Endometrium (tissue), 2 donors: ENCODE results near the gene RASL12.

Source experiments
- FAIRE-seq: peaks from 2 replicates; lab custom pipeline; 2012; peaks lifted over from hg19 to GRCh38; lab: Jason Lieb, UNC
- donor health status: control.
- donor health status: control.

The RASL12 gene

DNA sequence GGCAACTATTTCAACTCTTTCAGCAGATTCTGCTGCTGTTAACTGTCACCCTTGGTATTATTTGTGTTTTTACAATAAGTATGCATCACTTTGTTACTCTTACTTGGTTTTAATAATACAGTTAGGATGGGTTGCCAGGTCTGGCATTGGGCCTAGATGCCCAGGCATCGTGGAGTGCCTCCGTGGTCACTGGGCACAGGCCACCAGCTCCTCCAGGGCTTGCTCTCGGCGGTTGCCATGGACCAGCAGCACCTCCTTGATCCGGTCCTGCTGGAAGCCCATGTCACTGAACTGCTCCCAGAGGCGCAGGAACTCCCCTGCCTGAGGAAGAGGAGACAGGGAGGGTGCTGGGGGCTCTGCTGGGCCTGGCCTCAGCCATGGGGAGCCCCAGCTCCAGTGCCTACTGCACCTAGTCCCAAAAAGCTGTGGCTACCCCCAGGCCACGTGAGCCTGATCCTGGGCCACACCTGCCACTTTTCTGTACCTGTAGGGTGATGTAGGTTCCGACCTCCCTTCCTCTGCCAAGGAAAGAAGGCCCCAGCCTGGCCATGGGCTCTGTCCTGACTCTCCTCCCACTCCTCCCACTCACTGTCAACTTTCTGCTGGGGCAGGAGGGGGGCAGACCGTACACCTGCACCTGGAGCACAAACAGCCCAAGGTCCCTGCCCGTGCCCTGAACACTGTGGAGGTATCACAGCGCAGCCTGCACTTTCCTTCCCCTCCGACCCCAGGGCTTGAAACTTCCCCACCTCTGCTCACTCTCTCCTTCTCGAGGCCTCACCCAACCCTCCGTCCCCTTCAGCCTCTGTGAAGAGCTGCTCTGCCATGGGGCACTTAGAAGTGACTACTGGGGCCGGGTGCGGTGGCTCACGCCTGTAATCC is 25.4 kb upstream of the RASL12 start:
- no peak for FAIRE-seq

DNA sequence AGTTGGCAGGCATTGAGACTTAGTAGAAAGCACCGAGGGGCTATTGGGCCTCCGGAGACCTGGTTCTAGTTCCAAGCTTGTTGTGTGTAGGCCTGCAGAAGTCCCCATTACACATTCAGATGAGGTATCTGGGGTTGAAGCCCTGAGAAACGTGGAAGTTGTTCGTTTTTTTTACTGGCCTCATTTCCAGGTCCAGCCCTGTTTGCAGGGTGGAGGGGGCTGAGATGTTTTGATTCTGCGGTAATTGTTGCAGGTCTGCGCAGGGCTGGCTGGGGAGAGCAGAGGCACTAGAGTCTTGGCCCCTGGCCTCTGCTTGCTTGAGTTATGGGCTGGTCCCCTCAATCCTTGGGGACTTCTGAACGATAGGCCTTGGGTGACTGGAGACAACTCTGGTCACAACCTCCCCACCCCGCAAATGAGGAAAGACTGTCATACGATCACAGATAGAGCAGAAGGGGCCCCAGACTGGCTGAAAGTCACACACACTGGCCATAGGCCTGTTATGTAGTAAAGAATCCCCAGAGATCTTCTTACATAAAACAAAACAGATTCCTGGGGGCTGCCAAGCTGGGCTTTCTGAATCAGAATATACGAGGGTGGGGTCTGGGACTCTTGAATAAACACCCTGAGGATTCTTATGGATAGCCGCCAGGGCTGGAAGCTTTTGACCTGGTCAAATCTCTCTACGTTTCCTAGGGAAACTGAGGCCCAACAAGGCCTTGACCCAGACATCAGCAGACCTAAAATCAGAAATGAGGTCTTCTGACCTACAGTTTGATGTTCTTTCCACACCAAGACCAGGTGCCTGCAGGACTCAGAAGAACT is 24.4 kb upstream of the RASL12 start:
- no peak for FAIRE-seq

DNA sequence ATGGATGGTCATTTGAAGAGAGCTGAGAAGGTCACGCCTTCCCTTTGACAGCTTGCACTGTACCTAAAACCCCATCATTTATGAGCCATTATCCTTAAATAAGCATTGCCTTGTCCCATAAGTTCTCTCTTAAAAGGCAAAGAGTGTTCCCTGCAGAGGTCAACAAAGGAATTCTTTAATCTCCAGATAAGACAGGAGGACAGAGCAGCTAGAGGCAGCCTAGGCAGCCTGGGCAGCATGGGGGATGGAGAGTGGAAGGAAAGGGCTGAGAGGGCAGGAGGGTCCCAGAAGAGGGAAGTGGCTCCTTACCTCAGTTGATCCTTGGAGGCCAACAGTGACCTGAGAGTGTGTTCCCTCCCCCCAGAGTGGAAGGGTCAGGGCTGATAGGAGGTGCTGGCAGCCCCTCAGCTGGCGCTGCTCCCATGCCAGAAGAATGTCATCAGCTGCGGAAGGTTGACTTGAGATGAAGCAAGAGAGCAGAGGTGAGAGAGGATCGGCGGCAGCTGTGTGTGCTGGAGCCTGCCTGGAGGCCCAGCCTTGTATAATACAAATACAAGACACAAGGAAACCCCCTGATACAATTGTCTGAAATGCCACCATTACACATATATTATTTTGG is 21.5 kb upstream of the RASL12 start:
- FAIRE-seq = no peak

DNA sequence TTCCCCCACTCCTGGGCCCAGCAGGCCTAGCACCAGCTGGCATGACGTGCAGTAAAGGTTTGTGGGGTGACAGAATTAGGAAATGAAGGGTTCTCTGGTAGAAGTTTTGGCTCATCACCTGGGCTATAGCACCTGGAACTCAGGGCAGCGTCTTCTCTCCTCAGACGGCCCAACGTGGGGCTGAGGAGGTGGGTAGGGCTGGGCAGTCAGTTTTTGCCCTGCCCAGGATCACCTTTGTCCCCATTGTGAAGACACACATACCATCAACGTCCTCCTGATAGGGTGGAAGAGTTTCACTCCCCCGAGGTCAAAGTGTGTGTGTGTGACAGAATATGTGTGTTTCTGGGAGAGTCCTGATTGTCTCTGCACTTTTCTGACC is 20.8 kb upstream of the RASL12 start:
- FAIRE-seq = no peak

DNA sequence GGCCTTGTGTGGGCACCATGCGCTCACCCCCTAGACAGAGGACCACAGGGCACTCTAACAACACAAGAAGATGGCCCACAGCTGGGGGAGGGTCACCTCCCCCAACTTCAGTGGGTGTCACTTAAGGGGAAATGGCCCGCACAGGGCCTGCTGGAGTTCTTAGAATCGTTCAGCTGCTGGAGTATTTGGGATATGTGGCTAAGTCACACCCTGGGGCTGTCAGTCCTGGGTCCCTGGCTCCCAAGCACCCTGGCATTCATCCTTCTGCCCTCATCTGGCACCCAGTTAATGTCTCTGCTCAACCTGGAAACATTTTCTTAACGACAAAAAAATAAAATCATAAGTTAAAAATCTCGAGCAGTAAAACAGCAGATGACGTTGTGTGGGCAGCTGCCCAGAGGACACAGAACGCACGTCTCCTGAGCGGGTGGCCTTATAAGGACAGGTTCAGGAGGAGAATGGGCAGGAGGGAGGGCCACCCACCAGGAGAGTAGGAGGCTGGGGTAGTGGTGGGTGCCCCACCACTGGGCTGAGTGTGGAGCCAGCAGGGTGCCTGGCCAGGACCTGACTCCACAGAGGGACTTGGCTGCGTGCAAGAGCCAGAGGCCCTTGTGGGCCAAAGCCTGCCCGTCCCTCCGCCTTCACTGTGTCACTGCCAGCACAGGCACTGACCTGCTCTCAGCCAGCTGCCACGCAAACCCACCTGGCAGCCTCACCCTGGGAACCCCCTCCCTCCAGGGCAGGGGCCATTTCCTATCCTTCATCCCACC is 20.3 kb upstream of the RASL12 start:
- FAIRE-seq = no peak

DNA sequence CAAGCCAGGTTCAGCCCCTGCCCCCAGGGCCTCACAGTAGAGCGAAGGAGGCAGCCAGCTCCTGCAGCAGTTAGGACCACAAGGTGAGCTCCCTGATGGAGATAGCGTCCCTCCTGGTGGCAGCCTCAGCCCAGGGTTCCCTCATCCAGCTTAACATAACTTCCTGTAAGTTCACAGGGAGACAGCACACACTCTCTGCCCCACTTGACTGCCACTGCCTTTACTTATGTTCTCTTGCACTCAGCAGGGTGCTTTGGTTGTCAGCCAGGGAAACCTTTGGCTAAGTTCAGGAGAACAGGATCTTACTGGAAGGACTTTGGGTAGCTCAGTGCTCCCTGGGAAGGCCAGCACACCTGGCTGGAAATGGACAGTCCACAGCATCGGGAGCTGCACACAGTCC is 19.6 kb upstream of the RASL12 start:
- no peak for FAIRE-seq

DNA sequence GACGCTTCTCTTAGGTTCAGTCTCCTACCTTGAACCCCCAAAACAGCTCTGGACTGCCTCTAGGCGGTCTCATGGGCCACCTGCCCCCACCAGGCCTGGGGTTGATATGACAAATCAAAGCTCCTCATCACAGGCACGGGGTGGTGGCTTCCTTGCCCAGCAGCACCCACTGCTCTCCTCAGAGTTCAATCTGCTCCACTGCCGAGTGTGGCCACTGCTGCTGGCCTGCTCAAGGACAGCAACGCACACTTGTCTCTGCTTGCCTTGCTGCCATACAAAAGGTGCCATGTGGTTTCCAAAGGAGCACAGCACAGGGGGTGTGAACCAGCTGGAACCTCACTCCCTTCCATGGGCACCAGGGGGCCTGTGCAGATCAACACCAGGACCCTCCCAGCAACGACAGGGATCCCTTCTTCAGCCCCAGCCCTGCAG is 18.9 kb upstream of the RASL12 start:
- no peak for FAIRE-seq

DNA sequence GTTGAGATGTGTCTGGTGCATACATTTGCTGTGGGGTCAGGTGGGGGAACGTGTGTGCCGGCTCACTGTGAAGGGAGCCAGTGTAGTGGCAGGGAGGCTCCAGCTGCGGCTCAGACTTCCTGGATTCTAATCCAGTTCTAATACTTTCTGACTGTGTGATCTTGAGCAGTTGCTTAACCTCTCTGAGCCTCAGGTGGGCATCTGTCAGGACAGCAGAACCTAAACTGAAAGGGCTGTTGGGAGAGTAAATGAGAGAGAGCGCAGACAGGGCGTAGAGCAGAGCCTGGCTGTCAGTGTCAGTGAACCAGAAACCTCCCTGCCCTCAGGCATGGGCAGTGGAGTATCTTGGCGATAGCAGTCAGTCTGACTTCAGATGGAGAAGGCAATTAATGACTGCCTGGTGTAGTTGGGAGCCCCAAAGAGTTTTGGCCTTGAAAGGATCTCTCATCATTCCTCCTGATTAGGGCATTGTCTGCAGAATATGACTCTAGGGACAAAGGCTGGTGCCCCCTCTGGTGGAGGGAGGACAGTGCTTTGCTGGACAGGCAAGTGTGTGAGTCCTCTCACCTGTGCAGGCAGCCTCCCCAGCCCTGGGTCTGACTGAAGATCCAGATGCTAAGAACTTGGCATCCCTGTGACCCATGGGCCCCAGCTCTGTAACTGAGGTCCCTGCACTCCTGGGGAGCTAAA is 18.3 kb upstream of the RASL12 start:
- no peak for FAIRE-seq

DNA sequence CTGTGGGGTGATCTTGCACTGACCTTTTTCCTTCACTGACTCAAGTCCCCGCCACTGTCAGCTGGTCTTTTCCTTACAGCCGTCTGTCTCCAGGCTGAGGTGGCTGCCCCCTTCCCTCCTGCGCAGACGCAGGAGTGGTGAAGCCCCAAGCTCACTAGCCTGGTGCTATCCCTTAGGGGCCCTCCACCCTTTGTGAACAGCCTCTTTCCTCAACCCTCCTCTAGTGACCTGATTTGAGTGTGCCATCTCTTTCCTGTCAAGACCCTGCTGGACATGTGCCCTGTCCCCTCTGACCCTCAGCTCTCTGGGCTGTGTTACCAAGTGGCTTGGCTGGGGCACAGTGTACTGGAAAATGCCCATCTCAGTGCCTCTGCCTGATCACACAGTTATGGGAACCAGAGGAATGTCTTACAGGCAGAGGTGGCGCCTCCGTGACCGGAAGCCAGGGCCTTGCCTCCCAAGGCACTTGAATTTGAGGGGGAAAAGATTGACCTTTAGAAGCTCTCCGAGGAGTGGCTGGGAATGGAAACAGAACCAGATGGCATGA is 17.5 kb upstream of the RASL12 start:
- no peak for FAIRE-seq

DNA sequence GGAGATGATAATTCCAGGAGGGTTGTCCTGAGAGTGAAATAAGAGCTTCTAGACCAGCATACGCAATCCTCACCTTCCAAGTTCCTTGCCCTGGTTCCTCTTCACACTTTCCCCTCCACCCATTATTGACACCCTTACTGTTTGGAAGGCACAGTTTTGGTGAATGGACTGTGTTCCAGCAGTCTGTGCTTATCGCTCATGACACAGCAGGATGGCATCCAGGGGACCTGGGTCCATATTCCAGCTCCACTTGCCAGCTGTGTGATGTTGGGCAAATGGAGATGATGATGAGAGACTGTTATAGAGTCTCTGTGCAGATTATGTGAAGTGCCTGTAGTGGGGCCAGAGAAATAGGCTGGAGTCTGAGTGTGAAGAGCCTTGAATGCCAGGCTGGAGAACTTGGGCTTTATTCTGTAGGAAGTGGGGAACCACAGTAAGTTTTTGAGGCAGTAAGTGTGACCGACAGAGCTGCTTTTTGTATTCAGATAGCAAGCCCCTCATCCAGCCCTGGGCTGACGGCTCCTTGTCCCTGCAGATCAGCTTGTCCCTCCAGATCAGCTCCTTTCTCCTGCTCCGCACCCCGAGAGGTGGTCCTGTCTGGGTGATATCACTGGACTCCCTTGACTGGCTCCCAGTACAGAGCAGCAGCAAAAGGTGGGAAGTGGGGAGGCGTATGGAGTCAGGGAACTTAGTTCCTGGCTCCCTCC is 16.9 kb upstream of the RASL12 start:
- no peak for FAIRE-seq

DNA sequence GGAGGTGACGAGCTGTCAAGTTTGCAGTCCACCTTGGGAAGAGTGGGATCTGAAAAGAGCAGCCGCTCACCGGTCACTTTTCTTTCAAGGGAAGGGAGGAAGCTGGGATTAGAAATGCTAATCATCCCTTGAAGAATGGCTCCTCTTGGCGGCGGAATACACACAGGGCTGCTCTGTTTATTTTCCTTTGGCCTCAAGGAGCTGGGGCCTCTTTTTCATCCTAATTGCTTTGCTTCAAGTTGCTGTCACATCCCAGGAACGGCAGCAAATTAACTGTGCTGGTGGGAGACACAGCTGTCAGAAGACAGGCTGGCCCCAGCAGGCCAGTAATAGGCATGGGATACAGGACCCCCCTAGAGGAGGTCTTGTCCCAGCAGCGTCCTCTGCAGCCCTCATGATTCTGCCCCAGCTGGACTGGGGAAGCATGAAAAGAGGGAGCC is 15.5 kb upstream of the RASL12 start:
- FAIRE-seq = no peak

DNA sequence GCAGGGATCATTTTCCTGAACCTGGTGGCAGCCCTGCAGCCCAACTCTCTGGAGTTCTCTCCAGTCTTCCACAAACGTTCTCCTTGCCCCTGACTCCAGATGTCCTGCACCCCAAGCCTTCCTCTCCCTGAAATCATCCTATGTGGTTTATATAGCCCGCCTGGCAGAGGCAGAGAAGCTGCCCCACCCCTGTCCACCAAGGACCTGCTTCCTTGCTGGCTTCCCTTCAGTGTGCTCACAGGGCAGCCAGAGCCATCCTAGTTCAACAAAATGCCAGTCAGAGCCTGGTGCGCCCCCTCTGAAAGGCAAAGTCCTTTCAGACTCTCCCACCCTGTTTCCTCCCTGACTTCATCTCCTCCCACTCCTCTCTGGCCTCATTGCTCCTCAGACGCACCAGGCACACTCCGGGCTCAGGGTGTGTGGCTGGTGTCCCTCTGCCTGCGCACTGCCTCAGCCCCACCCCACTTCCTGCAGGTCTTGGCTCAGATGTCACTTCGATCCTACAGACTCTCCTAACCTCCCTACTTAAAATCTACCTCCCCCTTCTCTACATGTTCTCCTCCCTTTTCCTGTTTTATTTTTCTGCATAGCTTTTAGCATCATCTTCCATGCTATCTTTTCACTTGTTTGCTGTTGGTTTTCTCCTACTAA is 14.6 kb upstream of the RASL12 start:
- FAIRE-seq = no peak

DNA sequence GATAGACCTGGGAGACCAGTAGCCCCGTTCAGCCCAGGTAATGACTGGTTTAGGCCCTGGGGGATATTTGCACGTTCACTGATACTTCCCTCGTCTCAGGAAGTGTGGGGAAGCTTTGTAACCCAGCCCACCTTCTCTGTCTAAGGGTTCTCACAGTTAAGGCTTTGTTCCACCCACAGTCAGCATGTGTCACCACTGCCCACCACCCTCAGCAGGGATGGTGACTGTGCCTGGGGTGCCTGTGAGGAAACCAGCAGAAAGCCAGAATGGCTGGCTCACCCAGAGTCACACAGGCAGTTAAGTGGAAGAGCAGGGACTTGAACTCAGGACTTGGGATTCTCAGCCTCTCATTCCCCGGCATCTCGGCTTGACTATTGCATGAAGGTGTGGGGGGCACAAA is 14.0 kb upstream of the RASL12 start:
- no peak for FAIRE-seq

DNA sequence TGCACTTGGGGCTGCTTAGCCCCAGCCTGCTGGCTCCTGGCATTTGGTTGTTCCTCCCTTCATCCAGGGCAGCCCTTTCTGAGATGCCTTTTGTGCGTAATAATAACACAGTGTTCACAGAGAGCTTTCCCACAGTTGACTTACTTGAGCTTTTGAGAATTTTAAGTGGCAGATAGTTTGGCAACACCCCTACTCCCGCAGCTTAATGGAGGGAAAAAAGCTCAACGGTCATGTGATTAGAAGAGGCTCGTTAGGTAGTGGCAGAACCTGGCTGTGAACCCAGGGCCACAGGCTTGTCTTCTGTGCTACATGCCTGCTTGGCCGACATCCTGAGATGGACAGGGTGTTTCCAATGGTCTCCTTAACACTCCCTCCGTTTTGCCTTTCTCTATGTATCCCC is 13.5 kb upstream of the RASL12 start:
- no peak for FAIRE-seq

DNA sequence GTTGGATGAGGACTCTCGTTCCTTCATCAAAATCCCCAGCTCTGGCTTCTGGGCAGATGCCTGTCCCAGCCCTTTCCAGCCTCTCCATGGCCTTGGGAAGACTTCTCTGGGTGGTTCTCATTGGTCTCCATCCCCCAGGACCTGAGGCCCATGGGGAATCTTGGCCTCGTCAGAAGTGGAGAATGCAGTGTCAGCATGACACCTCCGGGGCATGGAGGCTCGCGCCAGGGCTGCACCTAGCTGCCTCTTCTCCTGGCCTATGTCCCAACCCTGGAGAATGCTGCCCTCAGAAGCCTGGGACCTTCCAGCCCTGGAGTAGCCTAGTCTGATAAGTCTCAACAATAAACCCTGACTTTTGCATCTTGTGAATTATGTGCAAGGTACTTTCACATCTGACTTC is 11.8 kb upstream of the RASL12 start:
- FAIRE-seq = no peak

DNA sequence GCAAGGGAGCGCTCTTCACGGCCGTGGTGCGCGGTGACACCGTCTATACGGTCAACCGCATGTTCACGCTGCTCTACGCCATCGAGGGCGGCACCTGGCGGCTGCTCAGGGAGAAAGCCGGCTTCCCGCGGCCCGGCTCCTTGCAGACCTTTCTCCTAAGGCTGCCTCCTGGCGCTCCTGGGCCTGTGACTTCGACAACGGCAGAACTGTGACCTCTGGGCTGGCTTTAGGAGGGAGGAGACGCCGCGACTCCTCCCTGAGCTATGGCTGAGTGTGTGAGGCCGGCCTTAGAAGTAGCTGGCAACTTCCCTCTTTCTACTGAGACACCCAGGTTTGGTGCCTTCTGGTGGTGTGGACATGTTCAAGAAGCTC is 10.2 kb upstream of the RASL12 start:
- FAIRE-seq = no peak

DNA sequence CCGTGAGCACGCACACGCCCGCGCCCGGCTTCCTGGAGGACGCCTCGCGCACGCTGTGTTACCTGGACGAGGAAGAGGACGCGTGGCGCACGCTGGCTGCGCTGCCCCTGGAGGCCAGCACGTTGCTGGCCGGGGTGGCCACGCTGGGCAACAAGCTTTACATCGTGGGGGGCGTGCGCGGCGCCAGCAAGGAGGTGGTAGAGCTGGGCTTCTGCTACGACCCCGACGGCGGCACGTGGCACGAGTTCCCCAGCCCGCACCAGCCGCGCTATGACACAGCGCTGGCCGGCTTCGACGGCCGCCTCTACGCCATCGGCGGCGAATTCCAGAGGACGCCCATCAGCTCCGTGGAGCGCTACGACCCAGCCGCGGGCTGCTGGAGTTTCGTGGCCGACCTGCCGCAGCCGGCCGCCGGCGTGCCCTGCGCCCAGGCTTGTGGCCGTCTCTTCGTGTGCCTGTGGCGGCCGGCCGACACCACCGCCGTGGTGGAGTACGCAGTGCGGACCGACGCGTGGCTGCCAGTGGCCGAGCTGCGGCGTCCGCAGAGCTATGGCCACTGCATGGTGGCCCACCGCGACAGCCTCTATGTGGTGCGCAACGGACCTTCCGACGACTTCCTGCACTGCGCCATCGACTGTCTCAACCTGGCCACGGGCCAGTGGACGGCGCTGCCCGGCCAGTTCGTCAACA is 9.6 kb upstream of the RASL12 start:
- FAIRE-seq = no peak

DNA sequence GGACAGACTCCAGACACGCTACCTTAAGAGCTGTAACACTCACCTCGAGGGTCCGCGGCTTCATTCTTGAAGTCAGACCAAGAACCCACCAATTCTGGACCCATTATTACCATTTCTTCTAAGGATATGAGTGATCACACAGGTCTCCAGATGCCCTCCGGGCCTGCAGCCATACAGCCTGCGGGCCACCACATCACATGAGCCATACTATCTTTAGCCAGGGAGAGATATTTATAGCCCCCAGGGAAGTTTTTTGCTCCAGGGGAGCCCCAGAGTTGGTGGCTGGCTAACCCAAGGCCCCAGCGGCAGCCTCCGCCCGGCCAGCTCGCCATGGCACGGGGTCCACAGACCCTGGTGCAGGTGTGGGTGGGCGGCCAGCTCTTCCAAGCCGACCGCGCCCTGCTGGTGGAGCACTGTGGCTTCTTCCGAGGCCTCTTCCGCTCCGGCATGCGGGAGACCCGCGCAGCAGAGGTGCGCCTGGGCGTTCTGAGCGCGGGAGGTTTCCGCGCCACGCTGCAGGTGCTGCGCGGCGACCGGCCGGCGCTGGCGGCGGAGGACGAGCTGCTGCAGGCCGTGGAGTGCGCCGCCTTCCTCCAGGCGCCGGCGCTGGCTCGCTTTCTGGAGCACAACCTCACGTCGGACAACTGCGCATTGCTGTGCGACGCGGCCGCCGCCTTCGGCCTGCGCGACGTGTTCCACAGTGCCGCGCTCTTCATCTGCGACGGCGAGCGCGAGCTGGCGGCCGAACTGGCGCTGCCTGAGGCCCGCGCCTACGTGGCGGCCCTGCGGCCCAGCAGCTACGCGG is 8.9 kb upstream of the RASL12 start, which contains the start of gene KBTBD13:
TSS of gene KBTBD13 (plus strand) at position 261 of the 805 bp plus-strand sequence. CDS start at position 331, 70 bp downstream.
- FAIRE-seq = no peak
